ENCODE results near the gene SAMD4B.

- no peak for TF ChIP-seq CTCF (IDR thresholded peaks at IDR 0.05; ENCODE audit: poor library complexity)
- no peak for TF ChIP-seq EZH2 (IDR thresholded peaks at IDR 0.05; ENCODE audit: borderline replicate concordance)
- no peak for TF ChIP-seq EZH2phosphoT487 (IDR thresholded peaks at IDR 0.05; ENCODE audit: low read depth, severe bottlenecking, unreplicated experiment)
Observed at GRCh38 chr19:39339674-39340073, 2.5 kb upstream of the SAMD4B start.

All from hepatocyte (in vitro differentiated cells).